Measurements from ENCODE around the gene C1QTNF6.

- TF ChIP-seq, protein P1, sequence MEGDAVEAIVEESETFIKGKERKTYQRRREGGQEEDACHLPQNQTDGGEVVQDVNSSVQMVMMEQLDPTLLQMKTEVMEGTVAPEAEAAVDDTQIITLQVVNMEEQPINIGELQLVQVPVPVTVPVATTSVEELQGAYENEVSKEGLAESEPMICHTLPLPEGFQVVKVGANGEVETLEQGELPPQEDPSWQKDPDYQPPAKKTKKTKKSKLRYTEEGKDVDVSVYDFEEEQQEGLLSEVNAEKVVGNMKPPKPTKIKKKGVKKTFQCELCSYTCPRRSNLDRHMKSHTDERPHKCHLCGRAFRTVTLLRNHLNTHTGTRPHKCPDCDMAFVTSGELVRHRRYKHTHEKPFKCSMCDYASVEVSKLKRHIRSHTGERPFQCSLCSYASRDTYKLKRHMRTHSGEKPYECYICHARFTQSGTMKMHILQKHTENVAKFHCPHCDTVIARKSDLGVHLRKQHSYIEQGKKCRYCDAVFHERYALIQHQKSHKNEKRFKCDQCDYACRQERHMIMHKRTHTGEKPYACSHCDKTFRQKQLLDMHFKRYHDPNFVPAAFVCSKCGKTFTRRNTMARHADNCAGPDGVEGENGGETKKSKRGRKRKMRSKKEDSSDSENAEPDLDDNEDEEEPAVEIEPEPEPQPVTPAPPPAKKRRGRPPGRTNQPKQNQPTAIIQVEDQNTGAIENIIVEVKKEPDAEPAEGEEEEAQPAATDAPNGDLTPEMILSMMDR (IDR thresholded peaks at IDR 0.05; ENCODE audit: low read depth, low read length, missing input control): no peak
- TF ChIP-seq TAF1 (conservative IDR thresholded peaks at IDR 0.05) (no peak), SP1 (IDR thresholded peaks at IDR 0.05) (no peak), JUND (IDR thresholded peaks at IDR 0.05) (no peak), NR2F2 (IDR thresholded peaks at IDR 0.05) (no peak), MAX (IDR thresholded peaks at IDR 0.05) (no peak), EGR1 (IDR thresholded peaks at IDR 0.05; ENCODE audit: low read depth in 2 of 2) (no peak), GABPA (IDR thresholded peaks at IDR 0.05 in 1 of 2, conservative IDR thresholded peaks at IDR 0.05 in 1 of 2) (no peak), YY1 (IDR thresholded peaks at IDR 0.05) (no peak), ATF3 (IDR thresholded peaks at IDR 0.05) (no peak), FOXA1 (IDR thresholded peaks at IDR 0.05) (no peak), RAD21 (IDR thresholded peaks at IDR 0.05) (no peak), ZBTB33 (IDR thresholded peaks at IDR 0.05) (no peak)
- TF ChIP-seq, protein P2, sequence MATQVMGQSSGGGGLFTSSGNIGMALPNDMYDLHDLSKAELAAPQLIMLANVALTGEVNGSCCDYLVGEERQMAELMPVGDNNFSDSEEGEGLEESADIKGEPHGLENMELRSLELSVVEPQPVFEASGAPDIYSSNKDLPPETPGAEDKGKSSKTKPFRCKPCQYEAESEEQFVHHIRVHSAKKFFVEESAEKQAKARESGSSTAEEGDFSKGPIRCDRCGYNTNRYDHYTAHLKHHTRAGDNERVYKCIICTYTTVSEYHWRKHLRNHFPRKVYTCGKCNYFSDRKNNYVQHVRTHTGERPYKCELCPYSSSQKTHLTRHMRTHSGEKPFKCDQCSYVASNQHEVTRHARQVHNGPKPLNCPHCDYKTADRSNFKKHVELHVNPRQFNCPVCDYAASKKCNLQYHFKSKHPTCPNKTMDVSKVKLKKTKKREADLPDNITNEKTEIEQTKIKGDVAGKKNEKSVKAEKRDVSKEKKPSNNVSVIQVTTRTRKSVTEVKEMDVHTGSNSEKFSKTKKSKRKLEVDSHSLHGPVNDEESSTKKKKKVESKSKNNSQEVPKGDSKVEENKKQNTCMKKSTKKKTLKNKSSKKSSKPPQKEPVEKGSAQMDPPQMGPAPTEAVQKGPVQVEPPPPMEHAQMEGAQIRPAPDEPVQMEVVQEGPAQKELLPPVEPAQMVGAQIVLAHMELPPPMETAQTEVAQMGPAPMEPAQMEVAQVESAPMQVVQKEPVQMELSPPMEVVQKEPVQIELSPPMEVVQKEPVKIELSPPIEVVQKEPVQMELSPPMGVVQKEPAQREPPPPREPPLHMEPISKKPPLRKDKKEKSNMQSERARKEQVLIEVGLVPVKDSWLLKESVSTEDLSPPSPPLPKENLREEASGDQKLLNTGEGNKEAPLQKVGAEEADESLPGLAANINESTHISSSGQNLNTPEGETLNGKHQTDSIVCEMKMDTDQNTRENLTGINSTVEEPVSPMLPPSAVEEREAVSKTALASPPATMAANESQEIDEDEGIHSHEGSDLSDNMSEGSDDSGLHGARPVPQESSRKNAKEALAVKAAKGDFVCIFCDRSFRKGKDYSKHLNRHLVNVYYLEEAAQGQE (IDR thresholded peaks at IDR 0.05): no peak
Measured at GRCh38 chr22:37177755-37178154, 10.3 kb downstream of the C1QTNF6 start.
